Activated T-cell treated with anti-CD3 and anti-CD28 coated beads, Interleukin-2, amount 50 U/mL, for 24 hours (primary cell): ENCODE data around the gene DNMT3B.
"Not testable (repeated sequence)": the region's sequence is repeated elsewhere in the genome, so short reads cannot be mapped to it uniquely, and the experiment has no call there.

Experiments used
- DNase-seq: peaks from one replicate; pipeline ENCODE4 v3.0.0-alpha.2; 2020
- H3K27ac Mint-ChIP-seq: 2 replicates; pipeline ENCODE4 v1.8.0; 2020; ENCODE audit warnings: mild to moderate bottlenecking, mixed read lengths
- H3K27me3 Mint-ChIP-seq: 2 replicates; pipeline ENCODE4 v1.8.0; 2020; ENCODE audit warnings: mixed read lengths
- H3K36me3 Mint-ChIP-seq: 2 replicates; pipeline ENCODE4 v1.8.0; 2020; ENCODE audit warnings: low read depth, mixed read lengths
- H3K4me1 Mint-ChIP-seq: 2 replicates; pipeline ENCODE4 v1.8.0; 2020; ENCODE audit warnings: low read depth, mixed read lengths
- H3K4me3 Mint-ChIP-seq: 2 replicates; pipeline ENCODE4 v1.8.0; 2020; ENCODE audit warnings: mild to moderate bottlenecking, moderate library complexity, mixed read lengths
- H3K9me3 Mint-ChIP-seq: 2 replicates; pipeline ENCODE4 v1.8.0; 2020; ENCODE audit warnings: mixed read lengths

The DNMT3B gene

GRCh38 chr20:32796383-32796948 is 34.3 kb downstream of the DNMT3B start:
- DNase-seq, result no peak
- Mint-ChIP-seq H3K4me3 (no peak overlapping the region), H3K36me3 (no peaks in the 10 kb centered on the region), H3K27me3 (no peaks in the 10 kb centered on the region), H3K27ac (no peak overlapping the region), H3K9me3 (no peaks in the 10 kb centered on the region), H3K4me1 (peaks cover 50% of the 10 kb centered on the region)

DNA sequence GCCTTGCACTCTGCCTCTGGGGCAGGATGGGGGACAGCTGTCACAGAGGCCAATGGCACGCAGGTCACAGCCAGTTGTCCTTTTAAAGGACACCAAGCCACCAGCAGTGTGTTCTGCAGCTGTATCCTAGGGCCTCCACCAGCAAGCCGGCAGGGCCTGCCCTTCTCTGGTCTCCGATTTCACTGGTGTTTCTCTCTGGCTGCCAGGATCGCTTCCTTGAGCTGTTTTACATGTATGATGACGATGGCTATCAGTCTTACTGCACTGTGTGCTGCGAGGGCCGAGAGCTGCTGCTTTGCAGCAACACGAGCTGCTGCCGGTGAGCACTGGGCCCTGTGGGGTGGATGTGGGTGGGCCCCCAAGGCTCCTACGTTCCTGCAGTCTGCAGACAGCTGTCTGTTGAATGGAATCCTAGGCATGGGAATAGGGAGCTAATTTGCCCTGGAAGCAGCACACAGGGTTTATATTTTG is 34.8 kb downstream of the DNMT3B start:
- H3K36me3 Mint-ChIP-seq, result no peaks in the 10 kb centered on the region
- H3K27ac Mint-ChIP-seq, result no peak overlapping the region
- H3K9me3 Mint-ChIP-seq, result no peaks in the 10 kb centered on the region
- H3K4me3 Mint-ChIP-seq, result no peak overlapping the region
- H3K27me3 Mint-ChIP-seq, result no peaks in the 10 kb centered on the region
- H3K4me1 Mint-ChIP-seq, result peaks cover 46% of the 10 kb centered on the region
- no peak for DNase-seq

DNA sequence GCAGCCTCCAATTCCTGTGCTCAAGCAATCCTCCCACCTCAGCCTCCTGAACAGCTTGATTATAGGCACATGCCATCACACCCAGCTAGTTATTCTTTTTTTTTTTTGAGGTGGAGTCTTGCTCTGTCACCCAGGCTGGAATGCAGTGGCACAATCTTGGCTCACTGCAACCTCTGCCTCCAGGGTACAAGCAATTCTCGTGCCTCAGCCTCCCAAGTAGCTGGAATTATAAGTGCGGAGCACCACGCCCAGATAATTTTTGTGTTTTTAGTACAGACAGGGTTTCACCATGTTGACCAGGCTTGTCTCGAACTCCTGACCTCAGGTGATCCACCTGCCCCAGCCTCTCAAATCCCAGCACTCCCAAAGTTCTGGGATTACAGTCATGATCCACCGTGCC is 35.4 kb downstream of the DNMT3B start:
- not testable (repeated sequence) for H3K27ac Mint-ChIP-seq, H3K36me3 Mint-ChIP-seq, H3K4me3 Mint-ChIP-seq, H3K27me3 Mint-ChIP-seq, H3K9me3 Mint-ChIP-seq, DNase-seq
- H3K4me1 Mint-ChIP-seq, result peaks cover 40% of the 10 kb centered on the region

DNA sequence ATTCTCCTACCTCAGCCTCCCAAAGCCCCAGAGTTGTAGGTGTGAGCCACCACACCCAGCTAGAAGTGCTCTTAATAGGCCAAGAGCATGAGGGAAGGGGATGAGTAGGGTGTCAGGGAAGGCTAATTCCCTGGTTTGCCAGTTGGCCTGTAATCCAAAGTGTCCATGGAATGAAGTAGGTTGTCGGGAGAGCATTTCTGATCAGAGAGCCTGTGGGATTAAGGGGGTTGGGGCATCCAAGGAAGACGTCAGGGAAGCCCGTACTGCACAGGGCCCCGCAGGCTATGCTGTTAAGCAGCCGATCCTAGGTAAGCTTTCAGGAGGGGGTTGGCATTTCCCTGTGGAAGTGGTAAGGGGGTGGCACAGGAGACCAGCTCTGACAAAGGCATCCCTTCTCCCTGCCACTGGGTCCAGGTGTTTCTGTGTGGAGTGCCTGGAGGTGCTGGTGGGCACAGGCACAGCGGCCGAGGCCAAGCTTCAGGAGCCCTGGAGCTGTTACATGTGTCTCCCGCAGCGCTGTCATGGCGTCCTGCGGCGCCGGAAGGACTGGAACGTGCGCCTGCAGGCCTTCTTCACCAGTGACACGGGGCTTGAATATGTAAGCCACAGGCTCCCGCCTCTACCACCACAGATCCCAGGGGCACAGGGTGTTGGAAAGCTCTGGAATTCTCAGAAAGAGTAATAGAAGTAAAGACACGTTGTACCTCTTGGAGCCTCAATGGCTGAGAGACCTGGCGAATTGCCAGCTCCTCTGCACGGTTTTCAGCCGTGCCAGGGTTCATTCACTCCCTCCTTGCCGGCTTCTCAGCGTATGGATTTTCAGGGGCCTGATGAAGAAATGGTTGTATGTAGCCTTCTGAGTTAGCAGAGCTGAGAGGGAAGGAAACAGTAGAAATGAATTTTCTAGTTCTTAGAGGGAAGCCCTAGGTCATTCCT is 36.1 kb downstream of the DNMT3B start:
- Mint-ChIP-seq H3K27me3 (no peaks in the 10 kb centered on the region), H3K36me3 (no peaks in the 10 kb centered on the region), H3K27ac (no peak overlapping the region), H3K9me3 (no peaks in the 10 kb centered on the region), H3K4me3 (no peak overlapping the region), H3K4me1 (peaks cover 33% of the 10 kb centered on the region)
- no peak for DNase-seq

GRCh38 chr20:32803092-32803491 is 40.9 kb downstream of the DNMT3B start:
- H3K4me3 Mint-ChIP-seq, result no peak overlapping the region
- H3K36me3 Mint-ChIP-seq, result no peaks in the 10 kb centered on the region
- no peaks in the 10 kb centered on the region for H3K4me1 Mint-ChIP-seq
- no peaks in the 10 kb centered on the region for H3K27me3 Mint-ChIP-seq
- DNase-seq, result no peak
- H3K27ac Mint-ChIP-seq, result no peak overlapping the region
- no peaks in the 10 kb centered on the region for H3K9me3 Mint-ChIP-seq

- no peaks in the 10 kb centered on the region for H3K36me3 Mint-ChIP-seq
- H3K4me3 Mint-ChIP-seq, result no peak overlapping the region
- no peaks in the 10 kb centered on the region for H3K27me3 Mint-ChIP-seq
- H3K27ac Mint-ChIP-seq, result no peak overlapping the region
- H3K4me1 Mint-ChIP-seq, result no peaks in the 10 kb centered on the region
- H3K9me3 Mint-ChIP-seq, result no peaks in the 10 kb centered on the region
- no peak for DNase-seq
Observed at GRCh38 chr20:32804022-32804715, 42.0 kb downstream of the DNMT3B start.

- no peak overlapping the region for H3K27ac Mint-ChIP-seq
- no peaks in the 10 kb centered on the region for H3K27me3 Mint-ChIP-seq
- DNase-seq, result no peak
- H3K36me3 Mint-ChIP-seq, result no peaks in the 10 kb centered on the region
- no peaks in the 10 kb centered on the region for H3K4me1 Mint-ChIP-seq
- H3K9me3 Mint-ChIP-seq, result no peaks in the 10 kb centered on the region
- no peak overlapping the region for H3K4me3 Mint-ChIP-seq
Observed at GRCh38 chr20:32804817-32805216, 42.6 kb downstream of the DNMT3B start.

GRCh38 chr20:32805721-32806120 is 43.5 kb downstream of the DNMT3B start:
- no peak overlapping the region for H3K4me3 Mint-ChIP-seq
- no peaks in the 10 kb centered on the region for H3K4me1 Mint-ChIP-seq
- no peaks in the 10 kb centered on the region for H3K36me3 Mint-ChIP-seq
- H3K27ac Mint-ChIP-seq, result no peak overlapping the region
- no peak for DNase-seq
- H3K27me3 Mint-ChIP-seq, result no peaks in the 10 kb centered on the region
- H3K9me3 Mint-ChIP-seq, result no peaks in the 10 kb centered on the region

DNA sequence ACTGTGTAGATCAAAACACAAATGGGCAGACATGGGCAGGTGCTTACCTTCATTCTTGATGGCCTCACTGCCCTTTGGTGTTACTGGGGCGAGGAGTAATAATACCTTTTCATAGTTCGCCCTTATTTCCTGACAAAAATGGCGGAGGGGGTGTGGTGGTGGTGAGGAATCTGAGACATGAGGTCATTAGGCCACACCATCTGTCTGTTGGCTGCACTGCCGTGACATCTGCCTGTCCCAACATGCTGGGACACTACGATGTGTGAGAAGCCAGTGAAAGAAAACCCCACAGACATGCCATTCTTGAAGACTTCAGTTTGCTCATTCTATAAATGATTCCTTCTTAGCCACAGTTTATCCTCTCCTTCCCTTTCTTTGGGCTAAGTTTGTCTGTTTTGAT is 44.2 kb downstream of the DNMT3B start:
- H3K27ac Mint-ChIP-seq, result no peak overlapping the region
- no peaks in the 10 kb centered on the region for H3K9me3 Mint-ChIP-seq
- no peak overlapping the region for H3K4me3 Mint-ChIP-seq
- DNase-seq, result no peak
- H3K4me1 Mint-ChIP-seq, result no peaks in the 10 kb centered on the region
- H3K36me3 Mint-ChIP-seq, result no peaks in the 10 kb centered on the region
- H3K27me3 Mint-ChIP-seq, result no peaks in the 10 kb centered on the region

DNA sequence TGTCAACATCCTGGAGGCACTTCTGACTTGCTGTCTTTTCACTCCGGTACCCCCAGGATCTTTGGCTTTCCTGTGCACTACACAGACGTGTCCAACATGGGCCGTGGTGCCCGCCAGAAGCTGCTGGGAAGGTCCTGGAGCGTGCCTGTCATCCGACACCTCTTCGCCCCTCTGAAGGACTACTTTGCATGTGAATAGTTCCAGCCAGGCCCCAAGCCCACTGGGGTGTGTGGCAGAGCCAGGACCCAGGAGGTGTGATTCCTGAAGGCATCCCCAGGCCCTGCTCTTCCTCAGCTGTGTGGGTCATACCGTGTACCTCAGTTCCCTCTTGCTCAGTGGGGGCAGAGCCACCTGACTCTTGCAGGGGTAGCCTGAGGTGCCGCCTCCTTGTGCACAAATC is 45.5 kb downstream of the DNMT3B start:
- Mint-ChIP-seq H3K4me1 (no peaks in the 10 kb centered on the region), H3K4me3 (no peak overlapping the region), H3K27ac (no peak overlapping the region), H3K27me3 (no peaks in the 10 kb centered on the region), H3K9me3 (no peaks in the 10 kb centered on the region), H3K36me3 (no peaks in the 10 kb centered on the region)
- DNase-seq, result no peak

DNA sequence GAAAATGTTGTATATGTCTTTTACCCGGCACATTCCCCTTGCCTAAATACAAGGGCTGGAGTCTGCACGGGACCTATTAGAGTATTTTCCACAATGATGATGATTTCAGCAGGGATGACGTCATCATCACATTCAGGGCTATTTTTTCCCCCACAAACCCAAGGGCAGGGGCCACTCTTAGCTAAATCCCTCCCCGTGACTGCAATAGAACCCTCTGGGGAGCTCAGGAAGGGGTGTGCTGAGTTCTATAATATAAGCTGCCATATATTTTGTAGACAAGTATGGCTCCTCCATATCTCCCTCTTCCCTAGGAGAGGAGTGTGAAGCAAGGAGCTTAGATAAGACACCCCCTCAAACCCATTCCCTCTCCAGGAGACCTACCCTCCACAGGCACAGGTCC is 46.3 kb downstream of the DNMT3B start:
- no peak for DNase-seq
- Mint-ChIP-seq H3K36me3 (no peaks in the 10 kb centered on the region), H3K4me3 (no peak overlapping the region), H3K27ac (no peak overlapping the region), H3K27me3 (no peaks in the 10 kb centered on the region), H3K4me1 (no peaks in the 10 kb centered on the region), H3K9me3 (no peaks in the 10 kb centered on the region)

DNA sequence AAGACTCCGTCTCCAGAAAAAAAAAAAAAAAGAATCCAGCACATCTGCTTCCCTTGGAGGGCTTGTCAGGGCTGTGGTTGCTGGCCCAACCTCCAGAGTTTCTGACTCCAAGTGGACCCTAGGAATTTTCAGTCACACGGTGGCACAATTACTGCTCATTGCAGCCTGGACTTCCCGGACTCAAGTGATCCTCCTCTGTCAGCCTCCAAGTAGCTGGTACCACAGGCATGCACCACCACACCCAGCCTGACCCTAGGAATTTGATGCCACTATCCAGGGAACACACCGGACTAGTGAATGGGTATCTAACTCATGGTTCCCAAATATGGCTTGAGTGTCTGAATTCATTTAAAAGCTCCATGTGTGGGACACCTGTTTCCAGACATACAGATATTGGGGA is 47.7 kb downstream of the DNMT3B start:
- Mint-ChIP-seq H3K9me3 (no peaks in the 10 kb centered on the region), H3K27ac (no peak overlapping the region), H3K27me3 (no peaks in the 10 kb centered on the region), H3K36me3 (no peaks in the 10 kb centered on the region), H3K4me1 (no peaks in the 10 kb centered on the region), H3K4me3 (no peak overlapping the region)
- DNase-seq, result no peak

GRCh38 chr20:32810941-32811340 is 48.8 kb downstream of the DNMT3B start:
- Mint-ChIP-seq H3K4me1 (no peaks in the 10 kb centered on the region), H3K36me3 (no peaks in the 10 kb centered on the region), H3K27me3 (no peaks in the 10 kb centered on the region), H3K9me3 (no peaks in the 10 kb centered on the region), H3K4me3 (no peak overlapping the region), H3K27ac (no peak overlapping the region)
- no peak for DNase-seq

GRCh38 chr20:32811886-32812285 is 49.7 kb downstream of the DNMT3B start:
- H3K27ac Mint-ChIP-seq, result no peak overlapping the region
- no peaks in the 10 kb centered on the region for H3K9me3 Mint-ChIP-seq
- no peaks in the 10 kb centered on the region for H3K4me1 Mint-ChIP-seq
- H3K36me3 Mint-ChIP-seq, result no peaks in the 10 kb centered on the region
- no peak overlapping the region for H3K4me3 Mint-ChIP-seq
- DNase-seq, result no peak
- no peaks in the 10 kb centered on the region for H3K27me3 Mint-ChIP-seq
